ENCODE data around the gene KLHL9. TPM values are rescaled to one million over a fixed set of nuclear protein-coding genes. Genes with fewer than 3 reads are reported as not detected.

The KLHL9 gene
- polyA plus RNA-seq, 4 donors = 4.6 to 31.5 (median 7.5) TPM

GRCh38 chr9:21357479-21358460 is 22.6 kb upstream of the KLHL9 start:
- H3K9me3 ChIP-seq (ENCODE audit: control insufficient read depth in 2 of 2, insufficient read depth in 1 of 2, low read depth in 1 of 2, low read length in 1 of 2) = no peaks in the 10 kb centered on the region
- H3K27ac ChIP-seq (ENCODE audit: low read depth in 1 of 3, low read length in 2 of 3) = no peak overlapping the region
- DNase-seq (no peak), FAIRE-seq (no peak)
- H3K27me3 ChIP-seq (ENCODE audit: control insufficient read depth in 3 of 3, insufficient read depth in 3 of 3, low read length in 3 of 3) = no peaks in the 10 kb centered on the region
- no peaks in the 10 kb centered on the region for H3K4me1 ChIP-seq (ENCODE audit: control insufficient read depth in 3 of 3, insufficient read depth in 2 of 3, low read depth in 1 of 3, low read length in 2 of 3)
- H3K4me3 ChIP-seq (ENCODE audit: low read depth in 1 of 3, low read length in 3 of 3) = no peak overlapping the region
- no peaks in the 10 kb centered on the region for H3K36me3 ChIP-seq (ENCODE audit: control insufficient read depth in 3 of 3, insufficient read depth in 2 of 3, low read depth in 1 of 3, low read length in 3 of 3)
- WGBS, 3 donors = 47 to 65% (median 53%) methylated on average over 7 of the region's 7 CpGs

DNA sequence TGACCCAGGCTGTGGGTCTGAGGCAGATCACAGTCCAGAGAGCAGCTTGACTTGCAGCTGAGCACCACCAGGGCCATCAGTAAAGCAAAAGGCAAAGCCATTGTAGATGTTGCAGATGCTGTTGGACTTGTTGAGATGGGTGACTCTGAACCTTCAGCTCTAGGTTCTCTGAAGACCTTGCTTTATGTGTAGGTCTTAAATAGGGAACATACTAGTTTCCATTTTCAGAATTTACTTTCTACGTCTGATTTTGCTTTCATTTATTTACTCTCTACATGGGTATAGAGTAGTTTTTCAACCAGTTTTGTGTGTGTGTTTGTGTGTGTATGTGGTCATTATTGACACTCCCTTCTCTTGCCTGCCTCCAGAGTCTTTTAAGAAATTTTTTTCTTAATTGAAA is 15.6 kb upstream of the KLHL9 start, which contains the start of gene IFNA6:
Gene IFNA6 (minus strand): TSS at position 101 of the 400 bp plus-strand sequence. CDS start 0 bp downstream, at position 101.
- Histone ChIP-seq H3K9me3 (ENCODE audit: control insufficient read depth in 2 of 2, insufficient read depth in 1 of 2, low read depth in 1 of 2, low read length in 1 of 2) (no peaks in the 10 kb centered on the region), H3K4me3 (ENCODE audit: low read depth in 1 of 3, low read length in 3 of 3) (no peak within 1 kb of the TSS), H3K36me3 (ENCODE audit: control insufficient read depth in 3 of 3, insufficient read depth in 2 of 3, low read depth in 1 of 3, low read length in 3 of 3) (no peaks in the 10 kb centered on the region), H3K4me1 (ENCODE audit: control insufficient read depth in 3 of 3, insufficient read depth in 2 of 3, low read depth in 1 of 3, low read length in 2 of 3) (no peaks in the 10 kb centered on the region), H3K27ac (ENCODE audit: low read depth in 1 of 3, low read length in 2 of 3) (no peak within 1 kb of the TSS), H3K27me3 (ENCODE audit: control insufficient read depth in 3 of 3, insufficient read depth in 3 of 3, low read length in 3 of 3) (no peaks in the 10 kb centered on the region)
- whole genome bisulfite sequencing, 3 donors = 76 to 86% (median 76%) methylated on average over 1 of the region's 1 CpG
- DNase-seq = no peak
- FAIRE-seq = no peak

GRCh38 chr9:21348430-21348970 is 13.3 kb upstream of the KLHL9 start:
- FAIRE-seq = no peak

DNA sequence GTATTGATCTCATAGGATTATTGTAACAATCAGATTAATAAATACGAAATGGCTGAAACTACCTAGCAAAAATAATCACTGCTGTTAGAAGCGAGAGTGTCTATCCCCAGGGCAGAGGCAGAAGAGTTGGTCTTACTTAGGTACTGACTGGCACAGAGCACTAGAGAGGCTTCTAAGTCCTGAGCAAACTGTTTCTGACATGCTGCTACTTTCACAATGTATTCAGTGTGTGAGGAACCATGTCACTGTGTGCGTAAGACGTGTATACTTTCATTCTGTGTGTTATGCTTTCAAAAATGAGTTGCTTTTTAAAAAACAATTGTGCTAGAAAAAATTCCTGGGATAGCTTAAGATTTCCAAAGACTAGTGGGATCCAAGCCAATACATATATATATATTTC is 5.5 kb upstream of the KLHL9 start:
- Histone ChIP-seq H3K4me3 (ENCODE audit: low read depth in 1 of 3, low read length in 3 of 3) (no peak overlapping the region), H3K36me3 (ENCODE audit: control insufficient read depth in 3 of 3, insufficient read depth in 2 of 3, low read depth in 1 of 3, low read length in 3 of 3) (no peaks in the 10 kb centered on the region), H3K4me1 (ENCODE audit: control insufficient read depth in 3 of 3, insufficient read depth in 2 of 3, low read depth in 1 of 3, low read length in 2 of 3) (no peaks in the 10 kb centered on the region), H3K27me3 (ENCODE audit: control insufficient read depth in 3 of 3, insufficient read depth in 3 of 3, low read length in 3 of 3) (peaks cover 0 to 4% (median 3%) of the 10 kb centered on the region in 3 donors), H3K9me3 (ENCODE audit: control insufficient read depth in 2 of 2, insufficient read depth in 1 of 2, low read depth in 1 of 2, low read length in 1 of 2) (no peaks in the 10 kb centered on the region), H3K27ac (ENCODE audit: low read depth in 1 of 3, low read length in 2 of 3) (no peak overlapping the region)
- no peak for FAIRE-seq
- 84 to 91% (median 86%) methylated on average over 4 of the region's 4 CpGs for WGBS, 3 donors
- DNase-seq = no peak

More at GRCh38 chr9:21348430-21348970, 13.3 kb upstream of the KLHL9 start:
- Histone ChIP-seq H3K27ac (ENCODE audit: low read depth in 1 of 3, low read length in 2 of 3) (no peak overlapping the region), H3K27me3 (ENCODE audit: control insufficient read depth in 3 of 3, insufficient read depth in 3 of 3, low read length in 3 of 3) (no peaks in the 10 kb centered on the region), H3K4me1 (ENCODE audit: control insufficient read depth in 3 of 3, insufficient read depth in 2 of 3, low read depth in 1 of 3, low read length in 2 of 3) (no peaks in the 10 kb centered on the region), H3K9me3 (ENCODE audit: control insufficient read depth in 2 of 2, insufficient read depth in 1 of 2, low read depth in 1 of 2, low read length in 1 of 2) (no peaks in the 10 kb centered on the region), H3K4me3 (ENCODE audit: low read depth in 1 of 3, low read length in 3 of 3) (no peak overlapping the region), H3K36me3 (ENCODE audit: control insufficient read depth in 3 of 3, insufficient read depth in 2 of 3, low read depth in 1 of 3, low read length in 3 of 3) (no peaks in the 10 kb centered on the region)
- no peak for DNase-seq
- 57 to 72% (median 61%) methylated on average over 3 of the region's 3 CpGs for WGBS, 3 donors

- H3K36me3 ChIP-seq (ENCODE audit: control insufficient read depth in 3 of 3, insufficient read depth in 2 of 3, low read depth in 1 of 3, low read length in 3 of 3) = no peaks in the 10 kb centered on the region
- no peak for DNase-seq
- no peak overlapping the region for H3K4me3 ChIP-seq (ENCODE audit: low read depth in 1 of 3, low read length in 3 of 3)
- no peak for FAIRE-seq
- H3K9me3 ChIP-seq (ENCODE audit: control insufficient read depth in 2 of 2, insufficient read depth in 1 of 2, low read depth in 1 of 2, low read length in 1 of 2) = no peaks in the 10 kb centered on the region
- peaks cover 4 to 10% (median 6%) of the 10 kb centered on the region in 3 donors for H3K4me1 ChIP-seq (ENCODE audit: control insufficient read depth in 3 of 3, insufficient read depth in 2 of 3, low read depth in 1 of 3, low read length in 2 of 3)
- peaks cover 0 to 4% (median 3%) of the 10 kb centered on the region in 3 donors for H3K27me3 ChIP-seq (ENCODE audit: control insufficient read depth in 3 of 3, insufficient read depth in 3 of 3, low read length in 3 of 3)
- H3K27ac ChIP-seq (ENCODE audit: low read depth in 1 of 3, low read length in 2 of 3) = no peak overlapping the region
Observed at GRCh38 chr9:21336457-21336856, 1.3 kb upstream of the KLHL9 start.

GRCh38 chr9:21333226-21333625 is 2.0 kb downstream of the KLHL9 start:
- Histone ChIP-seq H3K27ac (ENCODE audit: low read depth in 1 of 3, low read length in 2 of 3) (no peak overlapping the region), H3K27me3 (ENCODE audit: control insufficient read depth in 3 of 3, insufficient read depth in 3 of 3, low read length in 3 of 3) (no peaks in the 10 kb centered on the region), H3K4me1 (ENCODE audit: control insufficient read depth in 3 of 3, insufficient read depth in 2 of 3, low read depth in 1 of 3, low read length in 2 of 3) (peaks cover 4 to 12% (median 6%) of the 10 kb centered on the region in 3 donors), H3K4me3 (ENCODE audit: low read depth in 1 of 3, low read length in 3 of 3) (peak overlapping the region in 1 of 3 donors; percentile 7), H3K9me3 (ENCODE audit: control insufficient read depth in 2 of 2, insufficient read depth in 1 of 2, low read depth in 1 of 2, low read length in 1 of 2) (no peaks in the 10 kb centered on the region), H3K36me3 (ENCODE audit: control insufficient read depth in 3 of 3, insufficient read depth in 2 of 3, low read depth in 1 of 3, low read length in 3 of 3) (peaks cover 0 to 2% (median 0%) of the 10 kb centered on the region in 3 donors)
- DNase-seq (no peak), FAIRE-seq (no peak)
- 95 to 96% (median 96%) methylated on average over 2 of the region's 2 CpGs for WGBS, 3 donors

GRCh38 chr9:21331676-21332402 is 3.4 kb downstream of the KLHL9 start:
- peaks cover 0 to 2% (median 0%) of the 10 kb centered on the region in 3 donors for H3K36me3 ChIP-seq (ENCODE audit: control insufficient read depth in 3 of 3, insufficient read depth in 2 of 3, low read depth in 1 of 3, low read length in 3 of 3)
- 48 to 51% (median 50%) methylated on average over 5 of the region's 5 CpGs for WGBS, 3 donors
- DNase-seq (peak in 1 of 2 donors; percentile 5), FAIRE-seq (no peak)
- H3K9me3 ChIP-seq (ENCODE audit: control insufficient read depth in 2 of 2, insufficient read depth in 1 of 2, low read depth in 1 of 2, low read length in 1 of 2) = no peaks in the 10 kb centered on the region
- H3K27ac ChIP-seq (ENCODE audit: low read depth in 1 of 3, low read length in 2 of 3) = no peak overlapping the region
- H3K4me1 ChIP-seq (ENCODE audit: control insufficient read depth in 3 of 3, insufficient read depth in 2 of 3, low read depth in 1 of 3, low read length in 2 of 3) = peaks cover 4 to 12% (median 6%) of the 10 kb centered on the region in 3 donors
- H3K4me3 ChIP-seq (ENCODE audit: low read depth in 1 of 3, low read length in 3 of 3) = no peak overlapping the region
- no peaks in the 10 kb centered on the region for H3K27me3 ChIP-seq (ENCODE audit: control insufficient read depth in 3 of 3, insufficient read depth in 3 of 3, low read length in 3 of 3)

DNA sequence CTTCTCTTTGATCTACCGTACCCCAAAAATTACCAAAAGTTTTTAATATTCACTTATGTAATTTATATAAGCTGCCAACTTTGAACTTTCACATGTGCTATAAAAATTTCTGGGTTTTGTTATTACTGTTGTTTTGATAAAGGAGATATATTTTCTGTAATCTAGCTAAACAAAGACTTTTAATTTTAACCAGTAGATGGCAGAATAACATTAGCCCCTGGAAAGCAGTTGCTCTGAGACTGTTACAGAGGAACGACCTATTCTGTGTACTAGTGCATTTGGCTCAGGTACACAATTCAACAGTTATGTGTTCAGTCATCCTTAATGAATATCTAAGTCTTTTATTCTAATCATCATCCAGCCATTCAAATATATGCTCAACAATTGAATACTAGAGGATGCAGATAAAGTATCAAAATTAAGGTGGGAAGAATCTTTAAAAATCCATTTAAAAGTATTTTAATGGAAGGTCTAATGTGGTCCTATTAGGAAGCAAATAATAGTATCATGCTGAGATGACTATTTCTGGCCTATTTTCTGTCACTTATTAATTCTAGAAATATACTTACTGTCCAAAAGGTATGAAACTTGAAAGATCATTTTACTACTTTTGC is 8.6 kb downstream of the KLHL9 start:
- H3K27me3 ChIP-seq (ENCODE audit: control insufficient read depth in 3 of 3, insufficient read depth in 3 of 3, low read length in 3 of 3) = no peaks in the 10 kb centered on the region
- H3K4me3 ChIP-seq (ENCODE audit: low read depth in 1 of 3, low read length in 3 of 3) = no peak overlapping the region
- FAIRE-seq (peak; percentile 84), DNase-seq (peak; percentile 40 to 58)
- 31 to 37% (median 35%) methylated on average over 2 of the region's 2 CpGs for WGBS, 3 donors
- no peaks in the 10 kb centered on the region for H3K9me3 ChIP-seq (ENCODE audit: control insufficient read depth in 2 of 2, insufficient read depth in 1 of 2, low read depth in 1 of 2, low read length in 1 of 2)
- H3K4me1 ChIP-seq (ENCODE audit: control insufficient read depth in 3 of 3, insufficient read depth in 2 of 3, low read depth in 1 of 3, low read length in 2 of 3) = peaks cover 0 to 2% (median 0%) of the 10 kb centered on the region in 3 donors
- peaks cover 2 to 5% (median 4%) of the 10 kb centered on the region in 3 donors for H3K36me3 ChIP-seq (ENCODE audit: control insufficient read depth in 3 of 3, insufficient read depth in 2 of 3, low read depth in 1 of 3, low read length in 3 of 3)
- H3K27ac ChIP-seq (ENCODE audit: low read depth in 1 of 3, low read length in 2 of 3) = no peak overlapping the region
